Pancreas (tissue), 10 donors: ENCODE measurements around the gene NDUFS5. TPM values are rescaled to one million over a fixed set of nuclear protein-coding genes. Genes with fewer than 3 reads are reported as not detected.

Experiments
- ATAC-seq, 4 donors: fragments of 200-7000 bp; cut with Tn5 transposase; one replicate each; pipeline versions ENCODE4 v1.8.0 to v1.9.1; 2020; ENCODE audit warnings: mild to moderate bottlenecking in 4 of 4, moderate library complexity in 4 of 4
- DNase-seq, 6 donors: peaks; one replicate each; pipeline ENCODE4 v3.0.0-alpha.2; 2020
- FAIRE-seq: peaks from 2 replicates; lab custom pipeline; 2012; peaks lifted over from hg19 to GRCh38; lab: Jason Lieb, UNC
- H3K27ac ChIP-seq, 4 donors: fragments of 200-600 bp; sonication (generic); 1 replicate in 3 of 4; 2 replicates in 1 of 4; pipeline versions ENCODE4 v1.5.0 to v1.8.0; 2020
- H3K27me3 ChIP-seq, 4 donors: fragments of 200-600 bp; one replicate each; pipeline ENCODE4 v1.8.0; 2021
- H3K36me3 ChIP-seq, 3 donors: fragments of 200-600 bp; sonication (generic) in 1 of 3; one replicate each; pipeline versions ENCODE4 v1.5.0 to v1.8.0; 2020 to 2021
- H3K4me1 ChIP-seq, 3 donors: fragments of 200-600 bp; one replicate each; pipeline ENCODE4 v1.8.0; 2021
- H3K4me3 ChIP-seq, 4 donors: fragments of 200-600 bp; sonication (generic) in 2 of 4; one replicate each; pipeline versions ENCODE4 v1.5.0 to v1.8.0; 2020 to 2021
- H3K9me3 ChIP-seq, 4 donors: fragments of 200-600 bp; one replicate each; pipeline ENCODE4 v1.8.0; 2021
- CTCF ChIP-seq, 4 donors: fragments of 200-600 bp; sonication (generic) in 3 of 4; IDR thresholded peaks; one replicate each; pipeline versions ENCODE4 v1.5.0 to v1.8.0; 2021; ENCODE audit warnings: antibody characterized with exemption in 4 of 4
- WGBS, 2 donors: extraction: QIAGEN DNeasy Blood & Tissue Kit; methylation state at CpG; one replicate each; pipeline ENCODE4 v1.1.7; 2013; 5-methylcytosine and 5-hydroxymethylcytosine counted together
- intact Hi-C, 3 donors: fragments of 100-400 bp; cut with DNase I; formaldehyde crosslinking; loops; one replicate each; pipeline versions ENCODE4 v1.11.1 to v1.14.2; 2022
- polyA plus RNA-seq, 2 donors: library from polyadenylated mRNA; stranded (reverse); fragments of 200-250 nt; gene quantifications; one replicate each; pipeline ENCODE4 v1.2.3, GENCODE V29; 2013
- total RNA-seq, 6 donors: library from RNA; stranded (reverse); fragmentation: NEBNext Ultra II Directional in 4 of 6; extraction: Animal tissue kit (Norgen Biotek cat#: 25700) in 4 of 6; gene quantifications; one replicate each; pipeline versions ENCODE4 v1.2.1 to v1.2.4, GENCODE V29; 2021 to 2023
- donor health status: healthy with polysubstance abuse.
- donor health status: DM: no; HTN: no; CAD: no; lungs with moderate emphysema.
- donor health status: DM: no; HTN: no; CAD: no.
- donor health status: control.
- donor health status: control.
- donor health status: Bipolar disorder and iron deficiency.
- donor health status: DM: yes; HTN: yes; CAD: no.
- donor health status: DM: no; HTN: no; CAD: no.
- donor health status: DM: no; HTN: no; CAD: no.
- donor health status: DM: yes; HTN: yes; CAD: no.

The NDUFS5 gene
- total and polyA plus RNA-seq, 8 donors: 52.2 to 319 (median 76.5) TPM

DNA sequence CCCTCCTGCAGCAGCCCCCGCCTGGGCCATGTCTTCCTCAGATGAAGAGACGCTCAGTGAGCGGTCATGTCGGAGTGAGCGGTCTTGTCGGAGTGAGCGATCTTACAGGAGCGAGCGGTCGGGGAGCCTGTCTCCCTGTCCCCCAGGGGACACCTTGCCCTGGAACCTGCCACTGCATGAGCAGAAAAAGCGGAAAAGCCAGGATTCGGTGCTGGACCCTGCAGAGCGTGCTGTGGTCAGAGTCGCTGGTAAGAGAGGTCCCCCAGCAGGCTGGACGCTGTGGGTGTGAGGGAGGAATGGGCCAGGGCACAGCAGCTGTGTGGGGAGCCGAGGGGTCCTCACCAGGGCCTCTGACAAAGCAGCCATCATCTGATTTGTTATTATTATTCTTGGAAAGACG, 58.0 kb downstream of the NDUFS5 start:
- Histone ChIP-seq H3K4me3 (no peak overlapping the region), H3K4me1 (peaks cover 0 to 3% (median 0%) of the 10 kb centered on the region in 3 donors), H3K27me3 (peaks cover 0 to 4% (median 0%) of the 10 kb centered on the region in 4 donors), H3K36me3 (no peaks in the 10 kb centered on the region), H3K9me3 (no peaks in the 10 kb centered on the region), H3K27ac (no peak overlapping the region)
- FAIRE-seq (no peak), ATAC-seq (no peak), DNase-seq (peak in 1 of 6 donors; percentile 31)
- intact Hi-C loops: no loop called here
- WGBS, 2 donors: 83 to 87% methylated on average over 17 of the region's 17 CpGs
- no peak for TF ChIP-seq CTCF (IDR thresholded peaks at IDR 0.05)

Other genes with a start within 250 kb of the NDUFS5 start
- gene RRAGC, start 166.6 kb upstream of the NDUFS5 start, total RNA-seq: 10 to 100 TPM in 1 of 6 donors, 1 to 10 TPM in 5; 6.7 to 13.5 (median 8.2) TPM
- gene RRAGC, start 166.6 kb upstream of the NDUFS5 start, polyA plus RNA-seq: 1 to 10 TPM; 4.3 to 8.5 TPM
- 10 to 100 TPM in 4 of 6 donors, 1 to 10 TPM in 2; 6.1 to 16.1 (median 10.9) TPM for gene MYCBP, start 153.0 kb upstream of the NDUFS5 start, total RNA-seq
- 1 to 10 TPM; 6.8 to 8.7 TPM for gene MYCBP, start 153.0 kb upstream of the NDUFS5 start, polyA plus RNA-seq
- not detected for gene GJA9, start 144.8 kb upstream of the NDUFS5 start, total RNA-seq
- gene GJA9, start 144.8 kb upstream of the NDUFS5 start, polyA plus RNA-seq: not detected
- gene RHBDL2, start 84.5 kb upstream of the NDUFS5 start, total RNA-seq: 1 to 10 TPM in 1 of 6 donors, under 1 TPM in 5; 0.08 to 1.9 (median 0.39) TPM
- under 1 TPM; 0.05 to 0.84 TPM for gene RHBDL2, start 84.5 kb upstream of the NDUFS5 start, polyA plus RNA-seq
- 10 to 100 TPM in 5 of 6 donors, 1 to 10 TPM in 1; 9.4 to 18.5 (median 12.1) TPM for gene AKIRIN1, start 35.1 kb upstream of the NDUFS5 start, total RNA-seq
- 10 to 100 TPM in 1 of 2 donors, 1 to 10 TPM in 1; 7.5 to 21.8 TPM for gene AKIRIN1, start 35.1 kb upstream of the NDUFS5 start, polyA plus RNA-seq
- 100 to 1,000 TPM in 3 of 6 donors, 10 to 100 TPM in 3; 80.3 to 161 (median 107) TPM for gene MACF1, start 178.3 kb downstream of the NDUFS5 start, total RNA-seq
- 10 to 100 TPM; 49.8 to 58.8 TPM for gene MACF1, start 178.3 kb downstream of the NDUFS5 start, polyA plus RNA-seq